Inflammatory macrophage (primary cell): ENCODE measurements around the gene SLAMF9.

Experiments
- DNase-seq, 2 donors: peaks; one replicate each; pipeline ENCODE4 v3.0.0-alpha.2; 2020 to 2022
- total RNA-seq, 18 experiments: gene quantifications; one replicate each; lab custom pipeline; 2026; ENCODE audit warnings: mixed read lengths in 6 of 18, inconsistent platforms in 2 of 18; lab: John Stamatoyannopoulos, UW

The SLAMF9 gene
- total RNA-seq, result 1.7 to 16.9 (median 9.6) reads per million in 18 experiments

DNA sequence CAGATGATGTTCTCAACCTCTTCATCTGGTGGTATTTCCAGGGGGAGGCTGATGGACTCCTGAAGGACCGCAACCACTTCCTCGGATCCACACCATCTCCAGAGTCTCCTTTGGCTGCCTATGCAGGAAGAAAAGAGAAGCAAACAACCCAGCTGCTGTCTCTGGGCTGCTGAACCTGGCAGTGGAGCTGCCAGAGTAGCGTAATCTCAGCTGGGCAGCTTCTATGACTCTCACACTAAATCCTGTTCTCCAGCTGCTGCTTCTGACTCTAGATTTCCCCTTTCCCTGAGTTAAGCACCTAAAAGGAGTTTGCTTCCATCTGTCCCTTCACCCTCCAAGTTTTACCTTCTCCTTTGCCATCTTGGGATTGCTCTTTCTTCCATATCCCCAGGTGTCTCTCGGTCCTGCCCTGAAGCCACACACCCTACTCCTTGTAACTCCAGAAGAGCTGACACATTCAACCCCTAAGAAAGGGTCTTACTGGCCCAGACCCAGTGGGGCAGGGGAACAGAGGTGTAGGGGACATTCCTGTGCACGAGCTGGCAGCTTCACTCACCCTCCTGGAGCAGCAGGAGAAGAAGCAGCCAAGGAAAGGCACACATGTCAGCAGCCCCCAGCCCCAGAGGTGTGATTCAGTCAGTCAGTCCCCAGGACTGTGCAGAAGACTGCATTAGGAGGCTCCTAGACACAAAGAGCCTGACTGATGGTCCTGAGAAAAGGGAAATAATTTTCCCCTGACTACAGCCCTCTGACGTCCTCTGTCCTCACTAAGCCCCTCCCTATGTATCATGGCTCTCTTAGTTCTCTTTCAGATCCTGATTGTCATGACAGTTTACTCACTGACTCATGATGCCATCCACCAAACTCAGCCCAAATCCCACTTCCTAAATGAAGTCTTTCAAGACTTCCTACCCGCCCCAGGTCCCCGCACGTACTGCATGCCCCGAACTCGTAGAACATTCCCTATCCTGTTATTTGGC lies at the start of gene SLAMF9:
Gene SLAMF9, minus strand, starts transcription at position 702 of the 980 bp plus-strand sequence. Its CDS starts 100 bp downstream, at position 602.
- peak; percentile 74 to 85 for DNase-seq

DNA sequence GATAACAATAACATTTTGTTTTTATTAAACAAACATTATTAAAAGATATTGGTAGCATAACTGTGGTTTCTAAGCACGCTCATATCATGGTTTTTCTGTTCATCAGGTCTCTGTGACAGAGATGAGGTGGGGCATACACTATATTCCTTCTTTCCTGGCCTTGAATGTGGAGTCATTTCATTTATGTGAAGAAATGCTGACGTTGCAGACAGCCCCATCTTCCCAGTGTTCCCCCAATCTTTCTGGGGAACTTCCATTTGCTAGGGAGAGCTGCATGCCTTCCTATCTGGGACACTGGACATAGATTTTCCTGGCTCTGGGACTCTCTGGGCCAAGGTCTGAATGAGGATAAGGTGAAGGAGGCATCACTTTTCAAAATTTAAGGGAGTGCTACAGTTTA lies 47.4 kb upstream of the SLAMF9 start:
- no peak for DNase-seq

DNA sequence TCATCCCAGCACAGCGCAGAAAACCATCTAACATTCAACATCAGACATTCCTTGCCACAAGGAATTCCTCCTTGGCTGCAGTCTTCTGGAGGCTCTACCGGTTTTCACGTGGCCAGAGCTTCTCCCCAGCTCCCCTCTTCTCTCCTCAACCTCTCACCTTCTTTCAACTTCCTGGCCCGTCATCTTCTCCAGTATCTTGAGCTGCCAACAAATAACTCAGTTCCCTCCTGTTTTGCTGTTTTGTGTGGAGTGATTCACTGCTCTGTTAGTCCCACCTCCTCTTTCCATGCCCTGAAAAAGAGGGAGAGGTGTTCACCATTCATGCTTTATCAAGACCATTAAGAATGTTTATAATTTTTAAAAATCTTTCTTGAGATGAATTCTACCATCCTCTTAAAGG lies 45.2 kb upstream of the SLAMF9 start:
- no peak for DNase-seq

DNA sequence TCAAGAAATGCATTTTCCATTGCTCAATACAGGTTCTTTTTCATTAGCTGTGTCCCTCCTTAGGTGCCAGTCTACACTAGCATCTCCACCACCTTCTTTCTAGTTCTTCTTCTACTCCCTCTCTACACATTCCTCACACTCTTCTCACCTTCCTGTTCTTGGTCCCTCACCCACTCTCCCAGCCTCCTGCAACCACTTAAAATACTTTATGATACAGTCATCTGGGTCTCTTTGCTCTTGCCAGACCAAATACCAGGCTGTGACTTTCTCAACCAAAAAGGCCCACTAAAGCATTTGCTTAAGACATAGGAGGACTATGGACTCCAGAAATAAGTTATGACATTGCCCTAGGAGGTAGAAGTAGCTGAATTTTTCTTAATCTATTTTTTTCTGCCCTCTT lies 42.6 kb upstream of the SLAMF9 start:
- no peak for DNase-seq

DNA sequence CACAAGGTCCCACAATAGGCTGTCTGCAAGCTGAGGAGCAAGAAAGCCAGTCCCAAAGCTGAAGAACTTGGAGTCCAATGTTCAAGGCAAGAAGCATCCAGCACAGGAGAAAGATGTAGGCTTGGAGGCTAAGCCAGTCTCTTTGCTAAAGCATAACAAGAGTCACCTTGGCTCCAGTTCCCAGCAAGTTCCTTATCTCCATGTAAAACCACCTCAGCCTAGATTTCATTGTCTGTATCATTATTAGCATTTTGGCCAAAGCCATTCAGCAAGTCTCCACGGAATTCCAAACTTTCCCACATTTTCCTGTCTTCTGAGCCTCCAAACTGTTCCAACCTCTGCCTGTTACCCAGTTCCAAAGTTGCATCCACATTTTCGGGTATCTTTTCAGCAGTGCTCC lies 40.9 kb upstream of the SLAMF9 start:
- no peak for DNase-seq

DNA sequence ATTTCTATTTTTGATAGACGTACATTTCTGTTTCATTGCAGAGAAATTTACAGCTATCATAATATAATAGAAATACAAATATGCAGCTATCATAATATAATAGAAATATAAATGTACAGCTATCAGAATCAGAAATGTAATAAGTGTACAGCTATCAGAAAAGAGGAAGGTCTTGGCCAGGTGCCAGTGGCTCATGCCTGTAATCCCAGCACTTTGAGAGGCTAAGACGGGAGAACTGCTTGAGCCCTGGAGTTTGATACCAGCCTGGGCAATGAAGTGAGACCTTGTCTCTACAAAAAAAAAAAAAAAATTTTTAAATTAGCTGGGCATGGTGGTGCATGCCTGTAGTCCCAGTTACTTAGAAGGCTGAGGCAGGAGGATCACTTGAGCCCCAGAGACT lies 39.9 kb upstream of the SLAMF9 start:
- DNase-seq, result no peak

DNA sequence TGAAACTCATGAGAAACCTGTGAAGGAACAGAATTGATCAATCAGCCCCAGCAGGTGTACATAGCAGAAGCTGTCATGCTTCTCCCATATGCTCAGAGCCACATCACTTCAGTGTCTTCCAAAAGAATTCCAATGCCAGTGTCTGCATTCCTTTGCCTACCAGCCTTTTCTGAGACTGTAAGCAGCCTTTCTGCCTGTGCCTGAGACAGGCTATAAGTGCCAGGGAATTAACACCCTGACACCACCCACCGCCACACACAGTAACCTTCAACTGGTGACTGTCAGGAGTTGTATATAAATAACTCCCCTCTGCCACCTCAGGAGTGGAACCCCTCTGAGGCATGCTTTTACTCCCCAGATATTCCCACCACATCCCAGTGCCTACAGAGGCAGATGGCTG lies 38.1 kb upstream of the SLAMF9 start:
- DNase-seq, result no peak

DNA sequence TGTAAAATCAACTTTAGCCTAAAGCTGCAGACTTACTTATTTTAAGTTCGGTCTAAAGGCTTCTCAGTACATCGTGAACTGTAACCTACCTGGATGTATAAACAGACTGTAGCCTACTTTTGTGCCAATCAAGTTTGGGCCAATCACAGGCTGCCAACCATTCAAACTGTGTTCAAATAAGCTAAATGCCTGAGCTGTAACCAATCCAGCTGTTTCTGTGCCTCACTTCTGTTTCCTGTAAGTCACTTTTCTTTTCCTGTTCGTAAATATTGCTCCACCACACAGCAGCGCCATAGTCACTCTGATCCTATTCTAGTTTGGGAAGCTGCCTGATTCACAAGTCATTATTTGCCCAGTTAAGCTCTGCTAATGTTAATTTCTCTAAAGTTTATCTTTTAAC lies 37.5 kb upstream of the SLAMF9 start:
- peak; percentile 41 to 57 for DNase-seq

DNA sequence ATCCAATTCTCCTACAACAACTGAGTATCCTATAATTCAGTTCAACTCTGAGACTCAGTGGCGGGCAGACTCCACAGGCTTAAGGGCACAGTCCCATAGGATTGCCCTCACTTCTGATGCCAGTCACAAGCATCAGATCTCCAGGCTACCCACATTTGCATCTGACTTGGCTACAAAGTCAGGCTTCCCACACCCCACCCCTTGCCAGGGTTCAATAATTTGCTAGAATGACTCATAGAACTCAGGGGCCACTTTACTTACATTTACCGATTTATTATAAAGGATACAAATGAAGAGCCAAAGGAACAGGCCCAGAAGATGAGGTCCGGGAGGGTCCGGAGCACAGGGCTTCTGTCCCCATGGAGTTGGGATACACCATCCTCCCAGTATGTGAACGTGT lies 36.0 kb upstream of the SLAMF9 start:
- no peak for DNase-seq

DNA sequence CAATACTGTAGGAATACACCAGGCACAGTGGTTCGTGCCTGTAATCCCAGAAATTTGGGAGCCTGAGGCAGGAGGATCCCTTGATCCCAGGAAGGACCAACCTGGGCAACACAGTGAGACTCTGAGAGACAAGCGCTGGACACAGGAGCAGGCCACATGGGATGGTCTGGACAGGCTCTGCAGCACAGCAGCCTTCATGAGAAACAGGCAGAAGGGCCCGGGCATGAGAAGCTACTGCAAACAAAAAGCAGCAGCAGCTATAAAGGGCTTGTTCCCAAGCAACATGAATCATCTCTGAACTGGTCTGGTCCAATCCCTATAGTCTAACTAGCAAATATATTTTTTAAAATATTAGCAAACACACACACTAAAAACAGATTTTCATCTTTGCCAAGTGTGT lies 35.5 kb upstream of the SLAMF9 start:
- DNase-seq, result no peak

DNA sequence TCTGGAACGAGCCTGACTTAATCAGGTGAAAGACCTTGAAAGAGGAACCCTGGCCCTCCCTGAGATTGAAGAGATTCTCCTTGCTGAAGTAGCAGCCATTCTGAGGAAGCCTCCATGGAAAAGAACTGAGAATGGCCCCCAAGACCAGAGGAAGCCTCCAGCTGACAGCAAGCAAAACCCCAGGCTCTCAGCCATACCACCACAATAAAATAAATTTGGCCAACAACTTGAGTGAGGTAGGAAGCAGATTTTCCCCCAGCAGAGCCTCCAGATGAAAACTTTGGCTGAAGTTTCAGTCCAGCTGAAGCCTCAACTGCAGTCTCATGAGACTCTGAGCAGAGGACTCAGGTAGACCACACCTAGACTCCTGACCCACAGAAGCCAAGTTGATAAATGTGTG lies 34.0 kb upstream of the SLAMF9 start:
- no peak for DNase-seq

DNA sequence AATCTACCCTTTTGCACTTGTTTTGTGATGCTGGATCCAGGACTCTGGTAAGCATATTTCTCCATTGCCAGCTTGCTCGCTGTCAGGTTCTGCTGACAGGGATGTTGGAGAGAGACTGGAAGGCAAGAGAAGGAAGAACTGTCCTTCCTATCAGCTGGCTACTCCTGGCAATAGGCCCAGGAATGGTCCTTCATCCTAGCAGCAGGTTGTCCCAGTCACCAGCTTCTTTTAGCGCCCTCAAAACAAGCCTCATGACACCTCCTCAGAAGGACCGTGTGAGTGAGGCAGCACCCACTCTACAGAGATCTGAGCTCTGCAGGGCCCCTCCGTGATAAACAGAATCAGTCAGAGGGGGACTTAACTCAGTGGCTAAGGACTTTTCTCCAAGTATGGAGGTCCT lies 33.1 kb upstream of the SLAMF9 start:
- DNase-seq, result no peak

DNA sequence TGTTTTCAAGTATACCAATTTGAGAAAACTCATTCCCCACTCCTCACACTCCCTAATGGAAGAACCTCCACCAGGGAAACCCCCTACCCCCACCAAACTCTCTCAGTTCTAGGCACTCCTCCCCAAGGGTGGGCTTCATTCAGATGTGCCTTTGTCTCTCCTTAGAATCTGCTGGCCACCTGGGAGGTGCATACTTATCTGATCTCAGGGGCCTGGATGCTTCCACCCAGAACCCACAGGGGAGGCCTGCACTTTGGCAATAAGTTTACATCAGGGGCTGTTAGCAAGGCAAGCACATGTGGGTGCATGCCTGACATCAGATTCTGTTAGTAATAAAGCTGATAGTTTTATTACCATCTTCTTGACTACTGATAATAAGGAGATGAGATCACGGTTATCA lies 32.5 kb upstream of the SLAMF9 start:
- no peak for DNase-seq

DNA sequence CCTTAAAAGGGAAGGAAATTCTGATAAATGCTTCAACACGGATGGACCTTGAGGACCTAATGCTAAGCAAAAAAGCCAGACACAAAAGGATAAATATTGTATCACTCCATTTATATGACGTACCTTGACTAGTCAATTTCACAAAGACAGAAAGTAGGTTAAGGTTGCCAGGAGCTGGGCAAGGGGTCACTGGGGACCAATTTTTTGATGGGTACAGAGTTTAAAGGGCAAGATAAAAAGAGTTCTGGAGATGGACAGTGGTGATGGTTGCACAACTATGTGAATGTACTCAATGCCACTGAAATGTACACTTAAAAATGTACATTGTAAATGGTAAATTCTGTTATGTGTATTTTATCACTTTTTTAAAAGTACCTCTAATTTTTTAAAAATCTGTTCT lies 32.1 kb upstream of the SLAMF9 start:
- DNase-seq, result no peak

DNA sequence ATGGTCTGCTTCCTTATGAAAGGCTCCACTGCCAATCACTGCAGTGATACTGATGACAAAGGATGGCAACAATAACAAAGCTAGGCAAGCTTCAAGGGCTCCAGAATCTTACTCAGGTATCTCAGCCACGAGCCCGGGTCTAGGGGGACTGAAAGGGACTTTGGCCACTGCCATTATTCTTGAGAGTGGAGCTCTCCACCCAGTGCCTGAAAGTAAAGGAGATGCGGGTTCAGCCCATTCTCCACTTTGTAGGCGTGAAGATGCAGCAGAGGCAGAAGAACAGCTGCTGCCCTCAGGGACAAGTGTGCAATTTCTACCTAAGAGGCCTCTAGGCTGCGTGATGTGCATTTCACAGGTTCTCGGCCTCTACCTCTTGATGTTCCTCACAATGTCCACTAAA lies 31.4 kb upstream of the SLAMF9 start:
- no peak for DNase-seq

DNA sequence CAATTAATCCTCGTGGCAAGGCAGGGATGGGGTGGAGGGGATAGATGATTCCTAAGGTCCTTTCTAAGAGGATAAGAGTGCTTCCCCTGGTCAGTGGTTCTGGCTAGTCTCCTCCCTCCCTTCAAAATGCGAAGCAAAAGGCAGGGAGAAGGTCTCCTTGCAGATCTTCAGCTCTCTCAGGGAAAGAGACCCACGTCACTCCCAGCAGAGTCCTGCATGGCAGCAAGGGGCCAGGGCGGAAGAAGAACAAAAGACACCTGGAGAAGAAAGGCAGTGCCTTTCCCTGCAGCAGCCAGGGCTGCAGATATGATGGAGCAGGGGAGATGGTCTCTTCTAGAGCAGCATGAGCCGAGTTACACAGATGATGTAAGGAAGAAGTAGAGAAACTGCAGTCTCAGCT lies 29.6 kb upstream of the SLAMF9 start:
- DNase-seq, result no peak

DNA sequence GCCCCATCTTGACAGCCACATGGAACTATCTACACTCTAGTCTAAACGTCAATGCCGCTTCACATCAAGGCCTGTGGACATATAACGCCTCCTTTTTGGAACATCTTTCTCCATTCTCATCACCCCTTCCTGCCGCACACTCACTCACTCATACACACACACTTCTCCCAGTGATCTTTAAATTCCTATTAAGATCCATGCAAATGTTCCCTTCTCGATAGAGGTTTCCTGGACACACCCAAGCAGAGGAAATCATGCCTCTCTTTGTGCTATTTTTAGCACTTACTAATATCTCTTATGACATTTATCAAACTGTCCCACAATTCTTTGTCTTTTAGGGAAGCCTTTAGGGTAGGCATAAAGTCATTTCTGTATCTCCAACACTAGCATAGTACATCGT lies 28.2 kb upstream of the SLAMF9 start:
- no peak for DNase-seq

DNA sequence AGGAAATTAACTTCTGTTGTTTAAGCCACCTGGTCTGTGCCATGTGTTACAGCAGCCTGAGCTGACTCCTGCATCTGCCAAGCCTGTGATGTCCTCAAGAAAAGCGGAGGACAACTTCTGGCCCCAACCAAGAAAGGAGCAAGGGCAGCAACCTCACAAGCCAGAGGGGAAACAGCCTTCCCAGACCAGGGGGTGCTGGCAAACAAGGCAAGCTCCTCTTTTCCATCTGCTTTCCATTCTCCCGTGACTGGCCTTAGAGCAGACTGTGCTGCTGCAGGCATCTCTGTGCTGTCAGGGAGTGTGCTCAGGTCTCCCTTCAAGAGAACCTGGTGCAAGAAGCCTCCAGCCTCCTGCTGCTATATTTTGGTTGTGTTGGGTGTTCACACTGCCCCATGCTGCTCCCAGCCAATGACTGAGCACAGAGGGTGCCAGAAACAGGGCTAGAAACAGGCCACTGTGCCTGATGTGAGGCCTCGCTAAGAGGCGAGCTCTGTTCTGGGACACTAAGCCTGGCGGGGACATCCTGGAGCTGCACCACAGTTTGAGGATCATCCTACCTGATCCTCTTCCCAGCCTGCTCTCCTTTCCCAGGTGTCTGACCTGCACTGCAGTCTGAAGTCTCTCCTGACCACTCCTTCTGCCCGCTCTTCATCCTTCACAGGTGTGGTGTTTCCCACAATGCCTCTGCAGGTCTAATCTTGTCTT lies 27.5 kb upstream of the SLAMF9 start:
- no peak for DNase-seq

DNA sequence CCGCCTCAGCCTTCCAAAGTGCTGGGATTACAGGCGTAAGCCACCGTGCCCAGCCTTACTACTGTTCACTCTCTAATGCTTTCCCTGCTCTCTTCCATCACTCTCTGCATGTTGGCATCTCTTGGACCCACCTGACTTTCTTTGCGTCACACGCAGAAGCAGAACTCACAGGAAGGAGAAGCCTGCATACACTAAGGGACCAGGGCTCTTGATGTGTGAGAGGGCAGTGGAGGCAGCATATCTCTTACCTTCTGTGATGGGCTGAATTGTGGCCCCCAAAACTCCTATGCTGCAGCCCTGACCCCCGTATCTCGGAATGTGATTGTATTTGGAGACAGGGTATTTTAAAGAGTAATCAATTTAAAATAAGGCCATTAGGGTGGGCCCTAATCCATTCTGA lies 26.7 kb upstream of the SLAMF9 start:
- no peak for DNase-seq

DNA sequence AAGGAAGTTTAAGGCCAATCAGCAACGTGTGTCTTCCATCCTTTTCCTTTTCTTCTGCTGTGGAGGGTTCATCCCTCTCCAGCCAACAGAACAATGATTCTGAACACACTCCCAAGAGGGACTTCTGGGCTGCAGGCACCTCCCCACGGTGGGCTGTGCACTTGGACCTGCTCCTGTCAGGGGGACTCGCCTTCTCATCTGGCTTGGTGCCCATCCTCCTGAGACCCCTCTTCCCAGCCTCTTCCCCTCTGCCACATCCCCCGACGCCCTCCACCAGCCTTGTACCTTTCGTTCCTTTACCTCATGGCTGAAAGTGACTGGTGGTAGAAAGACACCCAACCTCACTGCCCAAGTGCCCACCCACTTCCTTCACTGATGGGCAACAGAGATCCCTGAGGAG lies 26.0 kb upstream of the SLAMF9 start:
- no peak for DNase-seq

DNA sequence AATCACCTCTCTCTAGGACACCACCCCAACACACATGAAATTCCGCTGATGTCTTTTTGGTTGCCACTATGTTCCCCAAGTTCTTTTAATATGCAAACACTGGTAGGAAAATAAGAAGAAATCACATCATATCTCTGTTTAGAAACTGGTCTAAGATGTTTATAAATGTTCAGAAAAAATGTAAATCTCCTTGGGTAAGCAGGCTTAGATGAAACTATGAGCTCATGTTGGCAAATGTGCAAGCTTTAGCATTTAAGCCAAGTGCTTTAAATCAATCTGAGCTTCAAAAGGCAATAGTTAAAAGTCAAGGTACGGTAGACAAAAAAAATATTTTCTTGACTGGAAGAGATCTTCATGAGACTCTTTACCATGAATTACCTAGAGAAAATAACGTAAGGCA lies 25.2 kb upstream of the SLAMF9 start:
- no peak for DNase-seq

DNA sequence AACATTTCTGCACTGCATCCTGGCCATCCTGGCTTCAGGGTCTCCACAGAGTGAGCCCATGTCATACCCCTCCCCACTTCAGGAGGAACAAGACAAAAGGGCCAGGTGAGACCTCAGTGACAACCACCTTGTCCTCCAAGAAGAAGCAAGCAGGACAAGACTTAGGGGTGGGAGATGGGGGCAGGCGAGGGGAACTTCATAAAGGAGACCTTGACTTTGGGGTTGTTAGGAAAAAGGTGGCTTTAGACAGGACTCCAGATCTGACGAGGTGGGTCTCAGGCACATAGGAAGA lies 24.0 kb upstream of the SLAMF9 start:
- no peak for DNase-seq

DNA sequence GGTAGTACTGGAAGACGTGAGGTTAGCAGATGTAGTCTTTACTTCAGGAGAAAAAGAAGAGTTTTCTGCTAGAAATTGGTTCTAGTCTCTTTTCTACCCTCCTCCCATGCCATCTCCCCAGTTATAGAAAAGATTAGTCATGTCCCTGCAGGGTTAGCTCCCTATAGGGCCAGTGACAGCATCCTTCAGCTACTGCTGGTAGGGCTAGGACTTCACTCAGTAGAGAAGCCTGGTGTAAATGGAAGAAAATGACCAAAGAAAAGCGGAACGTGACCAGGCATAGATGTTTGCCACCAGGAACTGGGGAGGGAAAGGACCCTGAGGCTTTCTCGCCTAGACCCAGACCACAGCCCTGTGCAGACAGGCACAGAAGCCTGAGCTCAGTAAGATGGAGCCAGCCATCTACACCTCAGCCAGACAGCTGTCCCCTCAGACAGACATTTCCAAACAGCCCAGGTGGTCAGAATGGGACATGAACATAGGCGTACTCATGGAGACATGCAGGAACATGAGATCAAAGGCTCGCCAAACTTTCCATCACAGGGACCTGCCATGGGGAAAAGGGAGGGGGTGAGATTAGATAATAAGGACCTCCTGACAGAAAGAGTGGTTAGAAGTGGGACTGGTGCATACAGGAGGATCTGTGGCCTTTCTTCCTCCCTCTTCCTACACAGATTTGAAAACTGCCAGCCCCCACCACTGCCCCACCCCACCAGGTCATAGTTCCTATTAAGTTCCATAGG lies 23.5 kb upstream of the SLAMF9 start:
- DNase-seq, result no peak
